Karpas-422 (cell line): ENCODE results near the gene KDM5A. TPM values are rescaled to one million over a fixed set of nuclear protein-coding genes. Genes with fewer than 3 reads are reported as not detected.

Source experiments
- DNase-seq: peaks from one replicate; pipeline ENCODE4 v3.0.0-alpha.2; 2015
- H2AFZ ChIP-seq: fragments of 200-600 bp; sonication (generic); 2 replicates; pipeline ENCODE4 v1.6.1; 2014; ENCODE audit warnings: antibody characterized with exemption, low read length, mixed read lengths
- H3K27ac ChIP-seq: fragments of 200-600 bp; sonication (generic); 2 replicates; pipeline ENCODE4 v1.5.1; 2014; ENCODE audit warnings: mild to moderate bottlenecking, low read length, moderate library complexity
- H3K27me3 ChIP-seq: fragments of 200-600 bp; sonication (generic); 2 replicates; pipeline ENCODE4 v1.6.1; 2014; ENCODE audit warnings: low read length, mixed read lengths
- H3K36me3 ChIP-seq: fragments of 200-600 bp; sonication (generic); 2 replicates; pipeline ENCODE4 v1.6.1; 2014; ENCODE audit warnings: low read length, mixed read lengths; ENCODE audit not compliant: insufficient read depth
- H3K4me1 ChIP-seq: fragments of 200-600 bp; sonication (generic); 2 replicates; pipeline ENCODE4 v1.6.1; 2014; ENCODE audit warnings: mild to moderate bottlenecking, low read length, mixed read lengths
- H3K4me2 ChIP-seq: fragments of 200-600 bp; sonication (generic); 2 replicates; pipeline ENCODE4 v1.6.1; 2014; ENCODE audit warnings: low read length, low read depth, mild to moderate bottlenecking; ENCODE audit not compliant: poor library complexity, severe bottlenecking
- H3K4me3 ChIP-seq: fragments of 200-600 bp; sonication (generic); 2 replicates; pipeline ENCODE4 v1.5.1; 2014; ENCODE audit warnings: mild to moderate bottlenecking, antibody characterized with exemption, low read length, mixed read lengths
- H3K79me2 ChIP-seq: fragments of 200-600 bp; sonication (generic); 2 replicates; pipeline ENCODE4 v1.6.1; 2014; ENCODE audit warnings: mild to moderate bottlenecking, low read length, mixed read lengths
- H3K9ac ChIP-seq: fragments of 200-600 bp; sonication (generic); 2 replicates; pipeline ENCODE4 v1.6.0; 2014; ENCODE audit warnings: low read length
- H3K9me2 ChIP-seq: fragments of 200-600 bp; sonication (generic), shearing (Covaris generic); replicated peaks from 2 replicates; pipeline ENCODE4 v1.6.0; 2014; ENCODE audit warnings: mild to moderate bottlenecking, low read length, moderate library complexity; ENCODE audit not compliant: insufficient read depth
- H3K9me3 ChIP-seq: fragments of 300-700, 200-600 bp; sonication (generic); 2 replicates; pipeline ENCODE4 v1.6.1; 2014; ENCODE audit warnings: low read length, mixed read lengths
- H4K20me1 ChIP-seq: fragments of 200-600 bp; sonication (generic); 2 replicates; pipeline ENCODE4 v1.6.1; 2014; ENCODE audit warnings: mild to moderate bottlenecking, antibody characterized with exemption, low read length, low read depth; ENCODE audit not compliant: insufficient read depth
- total RNA-seq: library from RNA; depleted of rRNA; stranded (reverse); fragments of >200 nt; shearing (Covaris generic); gene quantifications from 2 replicates; pipeline ENCODE4 v1.2.3, GENCODE V29; 2014; ENCODE audit warnings: low replicate concordance

The KDM5A gene
- total RNA-seq, 1 experiment from 2014 or later: 64.7 TPM

- Histone ChIP-seq H3K9me3 (no peaks in the 10 kb centered on the region), H3K4me2 (no peak overlapping the region), H3K4me1 (no peaks in the 10 kb centered on the region), H3K4me3 (no peak overlapping the region), H4K20me1 (no peaks in the 10 kb centered on the region), H3K79me2 (no peaks in the 10 kb centered on the region), H3K27ac (no peak overlapping the region), H3K36me3 (no peaks in the 10 kb centered on the region), H3K9ac (no peak overlapping the region), H3K9me2 (no peaks in the 10 kb centered on the region), H2AFZ (no peak overlapping the region), H3K27me3 (no peaks in the 10 kb centered on the region)
- no peak for DNase-seq
Measured at GRCh38 chr12:267581-268482, 121.3 kb downstream of the KDM5A start.

- H3K4me2 ChIP-seq: no peak overlapping the region
- H4K20me1 ChIP-seq: no peaks in the 10 kb centered on the region
- no peaks in the 10 kb centered on the region for H3K27me3 ChIP-seq
- H3K4me3 ChIP-seq: no peak overlapping the region
- no peaks in the 10 kb centered on the region for H3K4me1 ChIP-seq
- no peaks in the 10 kb centered on the region for H3K9me2 ChIP-seq
- H3K36me3 ChIP-seq: no peaks in the 10 kb centered on the region
- no peak overlapping the region for H3K9ac ChIP-seq
- no peak for DNase-seq
- H3K27ac ChIP-seq: no peak overlapping the region
- no peak overlapping the region for H2AFZ ChIP-seq
- H3K9me3 ChIP-seq: no peaks in the 10 kb centered on the region
- no peaks in the 10 kb centered on the region for H3K79me2 ChIP-seq
Measured at GRCh38 chr12:265096-265495, 124.0 kb downstream of the KDM5A start.

GRCh38 chr12:264269-264668 lies 124.9 kb downstream of the KDM5A start:
- DNase-seq: no peak
- no peak overlapping the region for H2AFZ ChIP-seq
- no peak overlapping the region for H3K4me2 ChIP-seq
- no peaks in the 10 kb centered on the region for H4K20me1 ChIP-seq
- no peaks in the 10 kb centered on the region for H3K36me3 ChIP-seq
- no peak overlapping the region for H3K27ac ChIP-seq
- H3K79me2 ChIP-seq: no peaks in the 10 kb centered on the region
- no peak overlapping the region for H3K4me3 ChIP-seq
- H3K9me2 ChIP-seq: no peaks in the 10 kb centered on the region
- no peak overlapping the region for H3K9ac ChIP-seq
- no peaks in the 10 kb centered on the region for H3K4me1 ChIP-seq
- no peaks in the 10 kb centered on the region for H3K27me3 ChIP-seq
- H3K9me3 ChIP-seq: no peaks in the 10 kb centered on the region

- DNase-seq: no peak
- H3K9me2 ChIP-seq: no peaks in the 10 kb centered on the region
- no peak overlapping the region for H3K27ac ChIP-seq
- H4K20me1 ChIP-seq: no peaks in the 10 kb centered on the region
- no peak overlapping the region for H2AFZ ChIP-seq
- no peak overlapping the region for H3K9ac ChIP-seq
- no peaks in the 10 kb centered on the region for H3K36me3 ChIP-seq
- no peaks in the 10 kb centered on the region for H3K27me3 ChIP-seq
- no peak overlapping the region for H3K4me3 ChIP-seq
- H3K4me1 ChIP-seq: no peaks in the 10 kb centered on the region
- no peak overlapping the region for H3K4me2 ChIP-seq
- no peaks in the 10 kb centered on the region for H3K79me2 ChIP-seq
- H3K9me3 ChIP-seq: no peaks in the 10 kb centered on the region
Measured at GRCh38 chr12:263574-263973, 125.5 kb downstream of the KDM5A start.

- no peaks in the 10 kb centered on the region for H3K27me3 ChIP-seq
- H3K4me2 ChIP-seq: no peak within 1 kb of the TSS
- no peaks in the 10 kb centered on the region for H3K79me2 ChIP-seq
- no peak for DNase-seq
- no peaks in the 10 kb centered on the region for H3K4me1 ChIP-seq
- H3K9ac ChIP-seq: no peak within 1 kb of the TSS
- H2AFZ ChIP-seq: no peak within 1 kb of the TSS
- H3K4me3 ChIP-seq: no peak within 1 kb of the TSS
- H3K27ac ChIP-seq: no peak within 1 kb of the TSS
- H3K36me3 ChIP-seq: no peaks in the 10 kb centered on the region
- no peaks in the 10 kb centered on the region for H3K9me3 ChIP-seq
- H3K9me2 ChIP-seq: no peaks in the 10 kb centered on the region
- no peaks in the 10 kb centered on the region for H4K20me1 ChIP-seq
Measured at GRCh38 chr12:262817-263216, 126.3 kb downstream of the KDM5A start, which contains the start of gene SLC6A13. TSS of gene SLC6A13 (minus strand) at chr12:262836. CDS start at chr12:260052, 2,784 bp downstream.

- Histone ChIP-seq H3K9me2 (no peaks in the 10 kb centered on the region), H3K9me3 (no peaks in the 10 kb centered on the region), H3K4me2 (no peak overlapping the region), H3K9ac (no peak overlapping the region), H4K20me1 (no peaks in the 10 kb centered on the region), H2AFZ (no peak overlapping the region), H3K4me1 (no peaks in the 10 kb centered on the region), H3K27ac (no peak overlapping the region), H3K4me3 (no peak overlapping the region), H3K79me2 (no peaks in the 10 kb centered on the region), H3K27me3 (no peaks in the 10 kb centered on the region), H3K36me3 (no peaks in the 10 kb centered on the region)
- no peak for DNase-seq
Measured at GRCh38 chr12:262113-262512, 127.0 kb downstream of the KDM5A start.

GRCh38 chr12:257521-258321 lies 131.4 kb downstream of the KDM5A start:
- H3K36me3 ChIP-seq: no peaks in the 10 kb centered on the region
- H3K4me2 ChIP-seq: no peak overlapping the region
- no peaks in the 10 kb centered on the region for H4K20me1 ChIP-seq
- no peak overlapping the region for H3K4me3 ChIP-seq
- no peaks in the 10 kb centered on the region for H3K79me2 ChIP-seq
- no peaks in the 10 kb centered on the region for H3K4me1 ChIP-seq
- H3K9me2 ChIP-seq: no peaks in the 10 kb centered on the region
- H3K9ac ChIP-seq: no peak overlapping the region
- no peaks in the 10 kb centered on the region for H3K9me3 ChIP-seq
- no peaks in the 10 kb centered on the region for H3K27me3 ChIP-seq
- no peak for DNase-seq
- no peak overlapping the region for H2AFZ ChIP-seq
- no peak overlapping the region for H3K27ac ChIP-seq

- Histone ChIP-seq H3K27me3 (no peaks in the 10 kb centered on the region), H3K9me3 (no peaks in the 10 kb centered on the region)
- no peak for DNase-seq
Measured at GRCh38 chr12:256958-257357, 132.2 kb downstream of the KDM5A start.

More at GRCh38 chr12:256958-257357, 132.2 kb downstream of the KDM5A start:
- Histone ChIP-seq H3K4me1 (no peaks in the 10 kb centered on the region), H3K36me3 (no peaks in the 10 kb centered on the region), H3K9me2 (no peaks in the 10 kb centered on the region), H3K27ac (no peak overlapping the region), H2AFZ (no peak overlapping the region), H4K20me1 (no peaks in the 10 kb centered on the region), H3K9ac (no peak overlapping the region), H3K79me2 (no peaks in the 10 kb centered on the region), H3K4me2 (no peak overlapping the region), H3K4me3 (no peak overlapping the region)
